GM19193 (cell line): ENCODE results near the gene GNB5.

Experiments
- POLR2A ChIP-seq: IDR thresholded peaks from 4 replicates; pipeline ENCODE4 v1.6.1; 2011; ENCODE audit not compliant: insufficient read depth, insufficient read length; ENCODE audit errors: extremely low read depth

GNB5 gene

DNA sequence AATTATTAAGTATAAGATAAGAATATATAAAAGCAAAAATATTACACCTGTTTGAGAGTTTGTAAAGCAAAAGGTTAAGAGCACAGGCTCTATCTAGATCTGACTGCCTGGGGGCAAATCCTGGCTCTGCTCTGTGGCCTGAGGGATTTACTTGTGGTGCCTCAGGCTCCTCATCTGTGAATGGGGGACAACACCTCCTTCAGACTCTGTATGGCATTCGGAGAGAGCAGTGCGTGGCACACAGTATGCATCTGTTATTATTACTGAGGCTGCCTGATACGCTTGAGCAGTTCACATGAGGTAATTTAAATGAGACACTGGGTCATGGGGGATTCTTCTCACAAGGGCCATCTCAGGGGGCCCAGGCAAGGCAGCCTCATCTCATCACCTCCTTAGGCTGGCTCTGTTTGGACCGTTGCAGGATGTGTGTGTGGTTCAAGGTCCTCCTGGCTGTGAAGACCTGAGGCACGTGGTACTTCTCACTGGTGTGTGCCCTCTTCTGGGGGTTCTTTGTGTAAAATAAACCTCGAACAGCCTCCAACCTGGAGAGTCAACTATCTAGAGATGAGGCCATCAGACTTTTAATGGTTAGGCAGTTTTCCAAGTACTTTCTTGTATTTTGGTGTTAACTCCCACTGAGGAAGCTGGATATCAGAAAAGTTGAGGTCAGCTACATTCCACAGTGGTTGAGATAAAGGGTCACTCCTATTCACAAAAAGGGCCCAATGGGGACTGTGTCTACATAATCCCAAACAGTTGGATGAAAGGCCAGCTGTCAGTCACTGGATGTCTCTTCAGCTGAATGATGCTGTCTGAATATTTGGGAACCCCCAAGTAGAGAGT lies 9.0 kb downstream of the GNB5 start:
- TF ChIP-seq POLR2A = no peak

DNA sequence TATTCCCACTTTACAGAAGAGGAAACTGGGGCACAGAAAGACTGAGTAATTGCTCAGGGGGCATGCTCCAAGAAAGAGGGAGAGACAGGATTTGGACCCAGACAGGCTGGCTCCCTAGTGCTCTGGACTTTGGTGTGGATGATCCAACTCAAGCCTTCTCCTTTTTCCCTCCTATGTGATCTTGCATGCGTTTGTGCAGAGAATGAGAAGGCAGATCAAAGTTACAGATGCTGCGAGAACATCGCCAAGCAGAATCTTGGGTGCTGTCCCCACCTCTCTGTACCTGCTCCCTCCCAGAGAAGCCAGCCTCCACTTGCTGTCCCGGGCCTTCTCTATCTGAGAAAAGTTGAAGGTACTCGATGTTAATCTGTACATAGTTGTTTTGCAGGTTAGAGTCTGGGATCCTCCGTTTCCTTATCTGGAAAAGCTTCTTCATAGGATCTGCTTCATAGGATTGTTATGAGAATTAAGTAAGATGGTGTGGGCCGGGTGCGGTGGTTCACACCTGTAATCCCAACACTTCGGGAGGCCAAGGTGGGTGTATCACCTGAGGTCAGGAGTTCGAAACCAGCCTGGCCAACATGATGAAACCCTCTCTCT lies 10.2 kb downstream of the GNB5 start:
- no peak for TF ChIP-seq POLR2A

DNA sequence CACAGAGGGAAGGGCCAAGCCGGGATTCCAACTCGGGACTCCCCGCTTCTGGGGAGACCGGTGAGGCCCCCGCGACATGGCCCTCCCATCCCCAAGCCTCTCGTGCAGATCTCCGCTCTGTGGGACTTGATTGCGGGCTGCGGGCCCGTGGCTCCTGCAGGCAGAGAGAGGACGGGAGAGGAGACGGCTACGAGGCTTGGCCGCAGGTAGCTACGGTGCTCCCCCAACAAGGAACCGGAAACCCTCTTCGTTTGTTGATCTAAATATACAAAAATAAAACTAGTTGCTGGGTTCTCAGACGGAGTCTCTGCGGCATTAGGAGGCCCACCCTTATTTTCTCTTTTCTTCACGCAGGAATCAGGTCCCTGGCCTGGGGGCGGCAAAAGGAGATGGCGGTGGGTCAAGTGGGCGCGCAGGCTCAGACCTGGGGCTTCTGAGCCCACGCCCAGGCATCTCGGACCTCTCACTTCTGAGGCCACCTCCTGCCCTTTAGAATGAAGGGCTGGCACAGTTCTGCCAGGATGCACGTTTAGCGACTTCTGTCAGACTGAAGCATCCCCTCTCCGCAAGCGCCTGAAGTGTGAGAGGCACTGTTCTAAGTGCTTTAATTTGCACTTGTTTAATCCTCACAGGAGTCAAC lies 10.9 kb downstream of the GNB5 start:
- no peak for TF ChIP-seq POLR2A

DNA sequence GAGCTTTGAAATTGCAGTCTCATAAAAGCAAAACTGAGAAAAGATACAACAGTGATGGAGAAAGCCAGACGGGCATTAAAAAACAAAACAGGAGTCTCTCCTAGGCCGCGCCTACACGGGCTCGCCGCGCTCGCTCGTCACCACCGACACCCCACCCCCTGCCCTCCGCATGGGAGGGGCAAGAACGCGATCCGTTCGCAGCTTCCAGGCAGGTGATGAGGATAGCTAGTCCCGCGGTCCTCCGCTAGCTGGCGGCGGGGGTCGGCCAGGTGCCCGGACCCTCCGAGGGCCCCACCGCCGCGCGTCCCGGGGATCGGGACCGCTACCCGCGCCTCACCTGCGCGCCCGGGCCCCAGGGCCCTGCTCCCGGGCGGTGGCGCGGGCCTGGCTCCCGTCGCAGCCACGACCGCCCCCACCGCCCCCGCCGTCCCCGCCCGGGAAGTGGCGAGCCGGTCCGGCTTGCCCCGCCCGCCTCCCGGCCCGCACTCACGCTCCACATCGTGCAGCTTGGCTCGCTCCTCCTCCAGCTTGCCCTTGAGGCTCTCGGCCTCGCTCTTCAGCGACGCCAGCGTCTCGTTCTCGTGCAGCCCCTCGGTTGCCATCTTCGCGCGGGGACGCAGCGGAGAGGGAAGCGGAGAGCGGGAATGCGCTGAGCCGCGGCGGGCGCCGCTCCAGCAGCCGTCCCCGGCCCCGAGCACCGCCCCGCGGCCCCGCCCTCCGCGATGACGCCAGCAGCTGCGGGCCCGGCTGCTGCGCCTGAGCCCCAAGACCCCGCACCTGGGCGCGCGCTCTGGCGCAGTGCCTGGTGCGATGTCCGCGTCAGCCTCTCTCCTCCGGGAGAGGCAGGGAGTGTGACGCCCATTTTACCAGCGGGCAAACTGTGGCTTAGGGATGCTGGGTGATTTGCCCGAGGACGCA lies 11.7 kb downstream of the GNB5 start:
- peak; percentile 68 for TF ChIP-seq POLR2A

DNA sequence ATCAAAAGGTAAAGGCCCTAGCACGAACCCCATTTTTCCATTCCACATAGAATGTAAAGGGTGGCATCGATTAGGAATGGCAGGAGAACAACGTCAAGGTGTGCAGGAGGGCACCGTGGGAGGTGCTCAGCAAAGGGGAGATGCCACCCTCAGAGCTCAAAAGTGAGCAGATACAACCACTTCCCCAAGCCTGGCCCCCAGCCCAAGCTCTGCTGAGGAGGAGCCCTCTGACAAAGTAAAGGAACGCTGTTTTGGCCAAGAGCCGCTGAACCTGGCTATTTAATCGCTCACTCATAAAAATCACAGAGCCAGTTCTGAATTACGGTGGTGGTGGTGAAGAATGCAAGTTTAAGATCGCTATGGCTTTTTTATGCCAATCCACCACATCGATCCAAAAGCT lies 12.4 kb downstream of the GNB5 start:
- no peak for TF ChIP-seq POLR2A

DNA sequence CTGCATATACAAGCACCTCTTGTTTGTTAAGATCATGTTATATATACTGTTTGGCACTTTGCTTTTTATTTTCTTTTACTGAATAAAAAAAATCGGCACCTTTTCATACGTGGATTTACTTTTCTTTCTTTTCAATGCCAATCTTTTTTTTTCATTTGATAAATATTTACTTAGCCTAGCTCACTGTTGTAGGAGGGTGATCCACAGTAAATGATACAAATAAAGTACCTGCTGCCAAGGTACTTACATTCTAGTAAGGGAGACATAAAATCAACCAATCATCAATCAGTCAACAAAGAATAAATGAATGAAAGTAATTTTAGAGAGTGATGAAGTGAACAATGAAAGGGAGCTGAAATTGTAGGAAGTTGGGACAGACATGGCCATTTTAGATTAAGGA lies 18.3 kb downstream of the GNB5 start:
- no peak for TF ChIP-seq POLR2A

DNA sequence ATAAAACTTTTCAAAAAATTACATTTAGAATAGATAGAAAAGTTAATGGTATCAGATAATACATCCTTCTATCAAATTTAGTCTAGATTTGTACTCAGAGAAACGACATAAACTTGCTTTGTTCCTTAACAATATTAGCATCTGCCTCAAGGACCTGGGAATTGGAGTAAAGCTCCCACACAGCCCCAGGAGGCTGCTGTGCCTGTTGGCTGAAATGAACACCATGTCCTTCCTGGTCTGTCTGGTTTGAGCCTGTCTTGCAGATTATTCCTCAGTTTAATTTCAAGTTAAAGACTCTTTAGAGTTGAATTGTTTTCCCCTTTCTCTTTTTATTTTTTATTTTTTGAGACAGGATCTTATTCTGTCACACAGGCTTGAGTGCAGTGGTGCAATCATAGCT lies 19.4 kb downstream of the GNB5 start:
- TF ChIP-seq POLR2A = no peak

DNA sequence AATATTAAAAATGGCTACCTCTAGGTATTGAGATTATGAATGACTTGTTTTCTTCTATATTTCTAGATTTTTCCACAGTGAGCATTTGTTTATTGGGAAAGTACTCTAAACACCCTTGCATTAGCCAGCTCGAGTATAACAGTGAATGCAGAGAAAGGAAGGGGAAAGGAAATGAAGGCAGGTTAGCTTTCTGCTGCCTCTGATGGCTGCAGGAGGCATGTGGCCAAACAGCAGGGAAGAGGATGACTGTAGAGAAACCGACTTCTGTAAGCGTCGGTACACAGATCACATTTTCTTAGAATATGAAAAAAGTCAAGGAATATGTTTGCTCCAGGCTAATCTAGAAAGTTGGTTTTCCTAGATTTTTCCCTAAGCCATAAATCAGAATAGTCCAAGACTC lies 19.8 kb downstream of the GNB5 start:
- no peak for TF ChIP-seq POLR2A

DNA sequence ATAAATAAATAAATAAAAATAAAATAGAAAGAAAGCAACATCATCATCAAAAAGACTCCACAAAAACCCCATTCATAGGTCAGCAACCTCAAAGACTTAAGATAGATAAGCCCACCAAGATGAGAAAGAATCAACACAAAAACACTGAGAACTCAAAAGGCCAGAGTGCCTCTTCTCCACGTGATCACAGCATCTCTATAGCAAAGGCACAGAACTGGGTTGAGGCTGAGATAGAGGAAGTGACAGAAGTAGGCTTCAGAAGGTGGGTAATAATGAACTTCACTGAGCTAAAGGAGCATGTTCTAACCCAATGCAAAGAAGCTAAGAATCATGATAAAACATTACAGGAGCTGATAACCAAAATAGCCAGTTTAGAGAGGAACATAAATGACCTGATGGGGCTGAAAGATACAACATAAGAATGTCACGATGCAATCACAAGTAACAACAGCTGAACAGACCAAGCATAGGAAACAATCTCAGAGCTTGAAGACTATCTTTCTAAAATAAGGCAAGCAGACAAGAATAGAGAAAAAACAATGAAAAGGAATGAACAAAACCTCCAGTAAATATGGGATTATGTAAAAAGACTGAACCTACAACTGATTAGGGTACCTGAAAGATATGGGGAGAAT lies 26.4 kb downstream of the GNB5 start:
- TF ChIP-seq POLR2A = no peak

DNA sequence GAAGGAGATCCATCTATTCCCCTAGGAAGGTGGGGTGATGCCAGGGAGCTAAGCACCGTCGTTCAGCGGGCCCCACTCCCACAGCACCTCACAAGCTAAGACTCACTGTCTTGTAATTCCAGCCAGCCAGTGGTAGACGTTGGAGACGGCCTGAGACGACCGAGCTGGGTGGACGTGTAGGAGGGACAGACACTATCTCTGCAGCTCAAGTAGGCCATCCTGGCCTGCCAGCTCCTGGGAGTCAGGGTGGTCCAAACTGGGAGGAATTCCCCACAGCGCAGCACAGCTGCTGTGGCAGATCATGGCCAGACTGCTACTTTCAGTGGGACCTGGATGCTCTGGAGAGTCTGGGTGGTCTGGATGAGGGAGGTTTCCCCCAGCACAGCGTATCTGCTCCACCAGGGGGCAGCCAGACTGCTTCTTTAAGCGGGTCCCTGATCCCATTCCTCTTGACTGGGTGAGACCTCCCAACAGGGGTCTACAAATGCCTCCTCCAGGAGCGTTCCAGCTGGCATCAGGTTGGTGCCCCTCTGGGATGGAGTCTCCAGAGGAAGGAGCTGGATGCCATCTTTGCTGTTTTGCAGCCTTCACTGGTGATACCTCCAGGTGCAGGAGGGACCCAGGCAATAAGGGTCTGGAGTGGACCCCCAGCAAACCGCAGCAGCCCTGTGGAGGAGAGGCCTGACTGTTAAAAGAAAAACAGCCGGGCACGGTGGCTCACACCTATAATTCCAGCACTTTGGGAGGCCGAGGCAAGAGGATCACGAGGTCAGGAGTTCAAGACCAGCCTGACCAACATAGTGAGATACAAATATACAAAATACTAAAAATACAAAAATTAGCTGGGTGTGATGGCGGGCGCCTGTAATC lies 27.6 kb downstream of the GNB5 start:
- TF ChIP-seq POLR2A = no peak

DNA sequence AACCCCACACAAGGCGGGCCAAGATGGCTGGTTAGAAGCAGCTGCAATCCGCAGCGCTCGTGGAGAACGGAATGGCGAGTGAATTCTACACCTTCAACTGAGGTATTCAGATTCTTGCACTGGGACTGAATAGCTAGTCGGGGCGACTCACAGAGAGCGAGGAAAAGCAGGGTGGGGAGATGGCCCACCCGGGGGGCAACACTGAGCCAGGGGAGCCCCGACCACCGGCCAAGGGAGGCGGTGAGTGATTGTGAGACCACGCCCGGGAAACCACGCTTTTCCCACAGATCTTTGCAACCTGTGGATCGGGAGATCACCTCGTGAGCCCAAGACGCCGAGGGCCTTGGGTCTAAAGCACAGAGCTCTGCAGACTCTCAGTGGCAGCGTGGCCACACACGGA lies 28.3 kb downstream of the GNB5 start:
- TF ChIP-seq POLR2A = no peak

DNA sequence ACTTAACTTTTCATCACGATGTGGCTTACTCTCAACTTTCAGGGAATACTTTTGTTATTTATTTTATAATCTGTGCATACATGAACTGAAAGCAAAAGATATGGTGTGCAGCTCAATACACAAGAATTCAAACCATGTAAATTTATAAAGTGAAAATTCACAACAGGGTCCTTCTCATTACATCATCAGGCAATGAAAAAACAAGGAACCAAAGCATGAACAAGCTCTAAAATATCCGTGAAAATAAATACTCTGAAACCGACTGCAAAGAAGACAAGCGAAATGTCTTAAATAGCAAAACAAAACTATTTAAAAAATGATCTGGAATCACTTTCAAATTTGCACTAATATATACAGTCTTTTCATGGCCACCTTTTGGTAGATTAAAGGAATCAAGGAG lies 28.9 kb downstream of the GNB5 start:
- no peak for TF ChIP-seq POLR2A

DNA sequence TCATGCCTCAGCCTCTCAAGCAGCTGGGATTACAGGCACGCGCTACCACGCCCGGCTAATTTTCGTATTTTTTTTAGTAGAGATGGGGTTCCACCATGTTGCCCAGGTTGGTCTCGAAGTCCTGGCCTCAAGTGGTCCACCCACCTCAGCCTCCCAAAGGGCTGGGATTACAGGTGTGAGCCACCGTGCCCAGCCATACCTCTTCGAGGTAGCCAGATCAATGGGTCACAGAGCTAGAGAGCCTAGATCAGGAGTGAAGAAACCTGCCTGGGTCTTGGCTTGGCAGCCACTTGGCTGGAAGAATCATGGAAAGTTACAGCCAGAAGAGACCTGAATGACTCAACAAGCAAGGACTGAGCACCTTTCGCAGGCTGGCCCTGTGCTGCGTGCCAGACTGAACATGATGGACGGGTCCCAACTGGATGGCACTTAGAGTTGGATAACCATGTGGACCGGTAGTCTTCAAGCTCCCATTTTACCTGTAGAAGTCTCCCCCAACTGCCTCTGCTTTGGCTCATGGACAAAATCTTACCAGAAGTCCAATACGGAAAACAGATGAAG lies 29.7 kb downstream of the GNB5 start:
- no peak for TF ChIP-seq POLR2A
